Measurements from ENCODE around the gene CATSPERE. TPM values are rescaled to one million over a fixed set of nuclear protein-coding genes. Genes with fewer than 3 reads are reported as not detected.

CATSPERE gene
- total and polyA plus RNA-seq, 9 of the 15 experiments (the other 6 are each of a cell fraction or from before 2014, with no cell fraction given), result 0.06 to 0.16 (median 0.09) TPM; not detected in 3

DNA sequence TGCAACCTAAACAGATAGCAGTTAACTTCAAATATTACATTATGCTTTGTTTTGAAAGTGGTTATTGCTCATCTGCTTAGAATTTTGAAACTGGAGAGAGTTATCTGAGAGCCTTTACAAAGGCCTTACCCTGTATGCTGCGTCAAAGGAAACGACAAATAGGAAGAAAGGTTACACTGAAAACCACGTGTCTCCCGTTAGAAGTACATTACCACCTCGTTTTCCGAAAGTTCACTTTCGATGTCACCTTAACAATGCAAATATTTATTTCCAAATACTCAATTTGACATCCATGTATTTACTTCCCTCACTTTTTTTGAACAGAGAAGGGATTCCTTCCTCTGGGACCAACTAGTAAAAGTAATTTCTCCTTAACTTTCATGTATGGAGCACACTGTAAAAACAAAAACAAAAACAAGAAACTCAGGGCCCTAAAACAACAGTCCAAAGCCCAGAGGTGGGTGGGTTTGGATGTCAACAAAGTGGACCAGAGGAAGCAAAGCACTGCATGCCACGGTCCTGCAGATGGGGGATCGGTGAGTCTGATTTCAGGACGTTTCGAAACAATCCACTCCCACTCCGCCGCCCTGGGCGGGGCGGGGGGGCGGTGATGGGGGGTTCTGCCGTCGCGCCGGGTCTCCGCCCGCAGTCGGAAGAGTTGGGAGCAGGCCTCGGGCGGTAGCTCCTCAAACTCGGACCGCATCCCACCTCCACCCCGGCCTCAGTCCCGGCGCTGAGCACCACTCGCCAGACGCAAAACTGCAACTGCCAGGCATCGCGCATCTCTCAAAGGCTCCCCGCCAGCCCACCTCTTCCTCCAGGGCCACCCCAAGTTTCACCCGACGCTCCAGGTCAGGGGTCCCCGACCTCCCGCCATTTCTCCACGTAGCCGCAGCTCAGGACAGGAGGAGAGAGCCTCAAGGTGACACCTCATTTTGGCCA is 10.2 kb upstream of the CATSPERE start (continued):
- TF ChIP-seq, protein P1, sequence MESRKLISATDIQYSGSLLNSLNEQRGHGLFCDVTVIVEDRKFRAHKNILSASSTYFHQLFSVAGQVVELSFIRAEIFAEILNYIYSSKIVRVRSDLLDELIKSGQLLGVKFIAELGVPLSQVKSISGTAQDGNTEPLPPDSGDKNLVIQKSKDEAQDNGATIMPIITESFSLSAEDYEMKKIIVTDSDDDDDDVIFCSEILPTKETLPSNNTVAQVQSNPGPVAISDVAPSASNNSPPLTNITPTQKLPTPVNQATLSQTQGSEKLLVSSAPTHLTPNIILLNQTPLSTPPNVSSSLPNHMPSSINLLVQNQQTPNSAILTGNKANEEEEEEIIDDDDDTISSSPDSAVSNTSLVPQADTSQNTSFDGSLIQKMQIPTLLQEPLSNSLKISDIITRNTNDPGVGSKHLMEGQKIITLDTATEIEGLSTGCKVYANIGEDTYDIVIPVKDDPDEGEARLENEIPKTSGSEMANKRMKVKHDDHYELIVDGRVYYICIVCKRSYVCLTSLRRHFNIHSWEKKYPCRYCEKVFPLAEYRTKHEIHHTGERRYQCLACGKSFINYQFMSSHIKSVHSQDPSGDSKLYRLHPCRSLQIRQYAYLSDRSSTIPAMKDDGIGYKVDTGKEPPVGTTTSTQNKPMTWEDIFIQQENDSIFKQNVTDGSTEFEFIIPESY (CRISPR knock-in tag; IDR thresholded peaks at IDR 0.05), result no peak
- TF ChIP-seq CEBPG (CRISPR knock-in tag; IDR thresholded peaks at IDR 0.05), result peak; percentile 66
- TF ChIP-seq CEBPG (tag; conservative IDR thresholded peaks at IDR 0.05 in 1 of 2, IDR thresholded peaks at IDR 0.05 in 1 of 2), result peak; percentile 67 to 70
- TF ChIP-seq, protein P2, sequence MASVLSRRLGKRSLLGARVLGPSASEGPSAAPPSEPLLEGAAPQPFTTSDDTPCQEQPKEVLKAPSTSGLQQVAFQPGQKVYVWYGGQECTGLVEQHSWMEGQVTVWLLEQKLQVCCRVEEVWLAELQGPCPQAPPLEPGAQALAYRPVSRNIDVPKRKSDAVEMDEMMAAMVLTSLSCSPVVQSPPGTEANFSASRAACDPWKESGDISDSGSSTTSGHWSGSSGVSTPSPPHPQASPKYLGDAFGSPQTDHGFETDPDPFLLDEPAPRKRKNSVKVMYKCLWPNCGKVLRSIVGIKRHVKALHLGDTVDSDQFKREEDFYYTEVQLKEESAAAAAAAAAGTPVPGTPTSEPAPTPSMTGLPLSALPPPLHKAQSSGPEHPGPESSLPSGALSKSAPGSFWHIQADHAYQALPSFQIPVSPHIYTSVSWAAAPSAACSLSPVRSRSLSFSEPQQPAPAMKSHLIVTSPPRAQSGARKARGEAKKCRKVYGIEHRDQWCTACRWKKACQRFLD (CRISPR knock-in tag; IDR thresholded peaks at IDR 0.05), result no peak
- no peak for TF ChIP-seq ESRRB (CRISPR knock-in tag; IDR thresholded peaks at IDR 0.05; ENCODE audit: borderline replicate concordance)
- TF ChIP-seq STAG1 (CRISPR knock-in tag; IDR thresholded peaks at IDR 0.05; ENCODE audit: borderline replicate concordance), result no peak
- TF ChIP-seq, protein P3, sequence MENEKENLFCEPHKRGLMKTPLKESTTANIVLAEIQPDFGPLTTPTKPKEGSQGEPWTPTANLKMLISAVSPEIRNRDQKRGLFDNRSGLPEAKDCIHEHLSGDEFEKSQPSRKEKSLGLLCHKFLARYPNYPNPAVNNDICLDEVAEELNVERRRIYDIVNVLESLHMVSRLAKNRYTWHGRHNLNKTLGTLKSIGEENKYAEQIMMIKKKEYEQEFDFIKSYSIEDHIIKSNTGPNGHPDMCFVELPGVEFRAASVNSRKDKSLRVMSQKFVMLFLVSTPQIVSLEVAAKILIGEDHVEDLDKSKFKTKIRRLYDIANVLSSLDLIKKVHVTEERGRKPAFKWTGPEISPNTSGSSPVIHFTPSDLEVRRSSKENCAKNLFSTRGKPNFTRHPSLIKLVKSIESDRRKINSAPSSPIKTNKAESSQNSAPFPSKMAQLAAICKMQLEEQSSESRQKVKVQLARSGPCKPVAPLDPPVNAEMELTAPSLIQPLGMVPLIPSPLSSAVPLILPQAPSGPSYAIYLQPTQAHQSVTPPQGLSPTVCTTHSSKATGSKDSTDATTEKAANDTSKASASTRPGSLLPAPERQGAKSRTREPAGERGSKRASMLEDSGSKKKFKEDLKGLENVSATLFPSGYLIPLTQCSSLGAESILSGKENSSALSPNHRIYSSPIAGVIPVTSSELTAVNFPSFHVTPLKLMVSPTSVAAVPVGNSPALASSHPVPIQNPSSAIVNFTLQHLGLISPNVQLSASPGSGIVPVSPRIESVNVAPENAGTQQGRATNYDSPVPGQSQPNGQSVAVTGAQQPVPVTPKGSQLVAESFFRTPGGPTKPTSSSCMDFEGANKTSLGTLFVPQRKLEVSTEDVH (IDR thresholded peaks at IDR 0.05; ENCODE audit: low read depth, partially characterized antibody), result no peak
- no peak for TF ChIP-seq BDP1 (IDR thresholded peaks at IDR 0.05; ENCODE audit: insufficient read depth, insufficient read length)
- TF ChIP-seq ARHGAP35 (IDR thresholded peaks at IDR 0.05; ENCODE audit: partially characterized antibody), result no peak
- TF ChIP-seq KLF13 (tag; IDR thresholded peaks at IDR 0.05; ENCODE audit: borderline replicate concordance, low read depth), result no peak
- TF ChIP-seq TEAD2 (tag; IDR thresholded peaks at IDR 0.05), result no peak
- TF ChIP-seq, protein P4, sequence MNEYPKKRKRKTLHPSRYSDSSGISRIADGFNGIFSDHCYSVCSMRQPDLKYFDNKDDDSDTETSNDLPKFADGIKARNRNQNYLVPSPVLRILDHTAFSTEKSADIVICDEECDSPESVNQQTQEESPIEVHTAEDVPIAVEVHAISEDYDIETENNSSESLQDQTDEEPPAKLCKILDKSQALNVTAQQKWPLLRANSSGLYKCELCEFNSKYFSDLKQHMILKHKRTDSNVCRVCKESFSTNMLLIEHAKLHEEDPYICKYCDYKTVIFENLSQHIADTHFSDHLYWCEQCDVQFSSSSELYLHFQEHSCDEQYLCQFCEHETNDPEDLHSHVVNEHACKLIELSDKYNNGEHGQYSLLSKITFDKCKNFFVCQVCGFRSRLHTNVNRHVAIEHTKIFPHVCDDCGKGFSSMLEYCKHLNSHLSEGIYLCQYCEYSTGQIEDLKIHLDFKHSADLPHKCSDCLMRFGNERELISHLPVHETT (CRISPR knock-in tag; conservative IDR thresholded peaks at IDR 0.05 in 1 of 2, IDR thresholded peaks at IDR 0.05 in 1 of 2), result no peak
- TF ChIP-seq HDAC1 (IDR thresholded peaks at IDR 0.05), result peak in 1 of 2 experiments; percentile 17; a peak in 2 of 4 replicates
- TF ChIP-seq, protein P5, sequence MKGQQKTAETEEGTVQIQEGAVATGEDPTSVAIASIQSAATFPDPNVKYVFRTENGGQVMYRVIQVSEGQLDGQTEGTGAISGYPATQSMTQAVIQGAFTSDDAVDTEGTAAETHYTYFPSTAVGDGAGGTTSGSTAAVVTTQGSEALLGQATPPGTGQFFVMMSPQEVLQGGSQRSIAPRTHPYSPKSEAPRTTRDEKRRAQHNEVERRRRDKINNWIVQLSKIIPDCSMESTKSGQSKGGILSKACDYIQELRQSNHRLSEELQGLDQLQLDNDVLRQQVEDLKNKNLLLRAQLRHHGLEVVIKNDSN (CRISPR knock-in tag; IDR thresholded peaks at IDR 0.05), result no peak
- TF ChIP-seq POLR3A (IDR thresholded peaks at IDR 0.05; ENCODE audit: borderline replicate concordance, extremely low read depth, insufficient read depth, insufficient read length), result no peak
